ENCODE results near the gene KSR1. TPM values are rescaled to one million over a fixed set of nuclear protein-coding genes. Genes with fewer than 3 reads are reported as not detected.
A peak's percentile ranks its signal among the peaks of the same experiment; 100 is the strongest.

The KSR1 gene
- total RNA-seq, 2 donors from 2014 or later, result 99.9 to 142 TPM

DNA sequence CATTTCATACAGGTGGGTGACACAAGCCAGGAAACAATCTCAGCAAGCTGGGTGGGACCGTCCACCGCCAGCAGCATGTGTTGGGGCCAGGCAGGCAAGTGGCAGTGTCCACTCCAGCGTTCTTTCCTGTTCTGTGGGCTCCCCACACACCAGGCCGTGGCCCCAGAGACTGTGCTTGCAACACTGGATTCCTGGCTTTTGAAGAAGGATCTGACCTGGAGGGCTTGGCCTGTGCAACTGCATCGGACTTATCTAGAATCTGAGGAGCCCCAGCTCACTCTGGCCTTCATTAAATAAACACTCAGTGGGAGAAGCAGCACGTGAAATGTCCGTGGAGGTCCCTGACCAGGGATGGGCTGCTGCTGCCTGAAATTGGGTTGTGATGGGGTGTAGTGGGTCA lies 3.2 kb downstream of the KSR1 start:
- H3K27me3 ChIP-seq, result no peaks in the 10 kb centered on the region
- peaks cover 57% of the 10 kb centered on the region for H3K4me1 ChIP-seq
- H3K27ac ChIP-seq, result peak overlapping the region; percentile 33 to 82 (median 80)
- ATAC-seq, result no peak
- H3K36me3 ChIP-seq (replicated peaks in 1 of 2; ENCODE audit: insufficient read depth in 1 of 2, low read depth in 2 of 2), result no peaks in the 10 kb centered on the region
- no peak for TF ChIP-seq POLR2A (IDR thresholded peaks at IDR 0.05)
- TF ChIP-seq, protein P1, sequence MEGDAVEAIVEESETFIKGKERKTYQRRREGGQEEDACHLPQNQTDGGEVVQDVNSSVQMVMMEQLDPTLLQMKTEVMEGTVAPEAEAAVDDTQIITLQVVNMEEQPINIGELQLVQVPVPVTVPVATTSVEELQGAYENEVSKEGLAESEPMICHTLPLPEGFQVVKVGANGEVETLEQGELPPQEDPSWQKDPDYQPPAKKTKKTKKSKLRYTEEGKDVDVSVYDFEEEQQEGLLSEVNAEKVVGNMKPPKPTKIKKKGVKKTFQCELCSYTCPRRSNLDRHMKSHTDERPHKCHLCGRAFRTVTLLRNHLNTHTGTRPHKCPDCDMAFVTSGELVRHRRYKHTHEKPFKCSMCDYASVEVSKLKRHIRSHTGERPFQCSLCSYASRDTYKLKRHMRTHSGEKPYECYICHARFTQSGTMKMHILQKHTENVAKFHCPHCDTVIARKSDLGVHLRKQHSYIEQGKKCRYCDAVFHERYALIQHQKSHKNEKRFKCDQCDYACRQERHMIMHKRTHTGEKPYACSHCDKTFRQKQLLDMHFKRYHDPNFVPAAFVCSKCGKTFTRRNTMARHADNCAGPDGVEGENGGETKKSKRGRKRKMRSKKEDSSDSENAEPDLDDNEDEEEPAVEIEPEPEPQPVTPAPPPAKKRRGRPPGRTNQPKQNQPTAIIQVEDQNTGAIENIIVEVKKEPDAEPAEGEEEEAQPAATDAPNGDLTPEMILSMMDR (IDR thresholded peaks at IDR 0.05), result no peak
- intact Hi-C loops (cut with DNase I), result no loop called here
- no peaks in the 10 kb centered on the region for H3K9me3 ChIP-seq
- 30 to 39% methylated on average over 6 to 7 of the region's 7 CpGs for WGBS, 2 donors
- no peak overlapping the region for H3K4me3 ChIP-seq
- peak in 1 of 4 donors; percentile 31 for DNase-seq

DNA sequence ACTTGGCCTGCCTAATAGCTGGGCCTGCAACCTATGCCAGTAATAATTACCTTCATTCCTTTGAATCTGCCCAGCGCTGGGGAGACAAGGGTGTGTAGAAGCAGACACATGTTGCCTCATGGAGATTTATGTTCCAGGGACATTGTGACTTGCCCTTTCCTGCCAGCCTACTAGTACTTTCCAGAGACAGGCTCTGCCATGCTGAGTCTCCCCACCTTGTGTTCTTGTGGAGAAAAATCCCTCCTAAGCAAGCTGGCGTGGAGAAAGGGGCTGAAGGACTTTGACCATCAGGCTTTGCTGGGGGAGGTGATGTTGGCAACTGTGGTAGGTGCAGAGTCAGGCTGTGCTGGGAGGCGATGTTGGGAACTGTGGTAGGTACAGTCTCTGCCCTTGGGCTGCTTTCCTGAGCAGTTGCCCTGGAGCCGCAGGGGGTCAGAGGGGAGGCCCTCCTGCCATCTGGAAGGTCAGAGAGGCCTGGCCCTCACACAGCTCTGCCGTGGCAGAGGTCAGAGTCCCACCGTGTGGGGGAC lies 4.0 kb downstream of the KSR1 start:
- no peak overlapping the region for H3K4me3 ChIP-seq
- intact Hi-C loops (cut with DNase I), result no loop called here
- ATAC-seq (no peak), DNase-seq (peak in 3 of 4 donors; percentile 32 to 54 (median 40))
- 25 to 37% methylated on average over 2 to 6 of the region's 6 CpGs for WGBS, 2 donors
- H3K4me1 ChIP-seq, result peaks cover 57% of the 10 kb centered on the region
- H3K9me3 ChIP-seq, result no peaks in the 10 kb centered on the region
- no peaks in the 10 kb centered on the region for H3K27me3 ChIP-seq
- peak in 1 of 3 donors; percentile 9 for TF ChIP-seq POLR2A (IDR thresholded peaks at IDR 0.05)
- TF ChIP-seq, protein P1 (IDR thresholded peaks at IDR 0.05), result no peak
- peak overlapping the region; percentile 33 to 82 (median 80) for H3K27ac ChIP-seq
- no peaks in the 10 kb centered on the region for H3K36me3 ChIP-seq (replicated peaks in 1 of 2; ENCODE audit: insufficient read depth in 1 of 2, low read depth in 2 of 2)

DNA sequence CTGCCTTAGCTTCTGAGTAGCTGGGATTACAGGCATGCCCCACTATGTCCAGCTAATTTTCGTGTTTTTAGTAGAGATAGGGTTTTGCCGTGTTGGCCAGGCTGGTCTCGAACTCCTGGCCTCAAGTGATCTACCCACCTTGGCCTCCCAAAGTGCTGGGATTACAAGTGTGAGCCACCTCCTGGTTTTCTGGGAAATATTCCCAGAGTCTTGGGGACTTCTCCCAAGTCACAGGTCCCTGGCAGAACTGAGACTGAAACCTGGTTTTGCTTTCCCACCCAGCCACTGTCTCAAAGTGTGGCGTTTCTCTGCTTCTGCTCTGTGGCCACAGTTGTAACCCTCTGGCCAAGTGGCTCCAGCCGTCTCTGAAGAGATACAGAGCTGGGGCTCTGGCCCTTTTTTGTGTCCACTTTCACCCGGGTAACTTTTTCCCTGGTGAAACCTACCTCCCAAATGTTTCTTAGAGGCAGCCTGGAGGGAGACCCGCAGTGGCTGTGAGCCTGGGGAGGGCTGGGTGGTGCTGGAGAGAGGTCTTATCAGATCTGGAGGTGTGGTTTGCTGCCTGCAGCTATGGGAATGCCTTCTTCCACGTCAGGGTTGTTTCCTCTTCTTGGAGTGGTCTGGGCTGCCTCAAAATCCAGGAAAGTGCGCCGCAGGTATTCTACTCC lies 5.1 kb downstream of the KSR1 start:
- no peak for ATAC-seq
- DNase-seq, result peak in 1 of 4 donors; percentile 53

DNA sequence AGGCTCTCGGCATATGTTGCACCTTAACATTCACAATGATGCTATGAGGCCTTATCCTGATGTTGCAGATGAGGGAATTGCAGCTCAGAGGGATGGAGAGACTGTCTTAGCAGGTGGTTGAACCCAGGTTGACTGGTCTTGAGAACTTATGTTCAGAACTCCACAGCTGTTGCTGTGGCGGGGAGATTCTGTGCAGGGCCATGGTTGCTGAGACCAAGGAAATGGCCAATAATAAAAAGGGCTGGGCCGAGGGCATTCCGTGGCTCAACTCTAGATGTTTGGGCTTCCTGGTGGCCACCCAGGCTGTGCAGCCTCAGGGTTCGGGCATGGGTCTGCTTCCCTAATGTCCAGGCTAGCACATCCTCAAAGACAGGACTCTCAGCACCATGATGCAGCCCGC lies 5.9 kb downstream of the KSR1 start:
- 78 to 90% methylated on average over 6 of the region's 6 CpGs for WGBS, 2 donors
- no peaks in the 10 kb centered on the region for H3K27me3 ChIP-seq
- DNase-seq (no peak), ATAC-seq (no peak)
- peaks cover 51% of the 10 kb centered on the region for H3K4me1 ChIP-seq
- no peaks in the 10 kb centered on the region for H3K36me3 ChIP-seq (replicated peaks in 1 of 2; ENCODE audit: insufficient read depth in 1 of 2, low read depth in 2 of 2)
- H3K9me3 ChIP-seq, result no peaks in the 10 kb centered on the region
- intact Hi-C loops (cut with DNase I), result no loop called here
- no peak overlapping the region for H3K27ac ChIP-seq
- no peak overlapping the region for H3K4me3 ChIP-seq
- TF ChIP-seq, protein P1 (IDR thresholded peaks at IDR 0.05), result no peak
- no peak for TF ChIP-seq POLR2A (IDR thresholded peaks at IDR 0.05)

More for the DNA sequence above, 5.1 kb downstream of the KSR1 start:
- intact Hi-C loops (cut with DNase I), result no loop called here
- Histone ChIP-seq H3K36me3 (replicated peaks in 1 of 2; ENCODE audit: insufficient read depth in 1 of 2, low read depth in 2 of 2) (no peaks in the 10 kb centered on the region), H3K4me3 (no peak overlapping the region), H3K27ac (peak overlapping the region in 1 of 4 donors; percentile 1), H3K9me3 (no peaks in the 10 kb centered on the region), H3K4me1 (peaks cover 51% of the 10 kb centered on the region), H3K27me3 (no peaks in the 10 kb centered on the region)
- 44 to 58% methylated on average over 7 to 10 of the region's 10 CpGs for WGBS, 2 donors
- no peak for TF ChIP-seq POLR2A (IDR thresholded peaks at IDR 0.05)
- TF ChIP-seq, protein P1 (IDR thresholded peaks at IDR 0.05), result no peak

DNA sequence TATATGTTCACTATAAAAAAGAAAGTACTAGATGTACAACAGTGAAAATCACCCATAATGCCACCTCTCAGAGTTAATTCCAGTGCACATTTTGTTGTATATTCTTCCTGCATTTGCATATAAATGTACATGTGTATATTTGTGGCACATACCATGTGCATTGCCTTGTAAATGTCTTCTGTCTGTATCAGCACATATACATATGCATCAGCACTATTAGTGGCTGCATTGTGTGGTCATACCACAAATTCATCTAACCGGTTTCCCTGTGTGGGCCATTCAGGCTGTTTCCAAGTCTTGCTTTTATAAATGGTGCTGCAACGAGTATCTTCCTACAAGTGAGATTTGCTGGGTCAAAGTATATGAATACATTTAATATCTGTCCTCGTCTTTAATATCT lies 6.5 kb downstream of the KSR1 start:
- 84 to 92% methylated on average over 3 of the region's 3 CpGs for WGBS, 2 donors
- no peaks in the 10 kb centered on the region for H3K36me3 ChIP-seq (replicated peaks in 1 of 2; ENCODE audit: insufficient read depth in 1 of 2, low read depth in 2 of 2)
- no peak for DNase-seq
- H3K27me3 ChIP-seq, result no peaks in the 10 kb centered on the region
- H3K4me3 ChIP-seq, result no peak overlapping the region
- H3K4me1 ChIP-seq, result peaks cover 46% of the 10 kb centered on the region
- TF ChIP-seq, protein P1 (IDR thresholded peaks at IDR 0.05), result no peak
- TF ChIP-seq POLR2A (IDR thresholded peaks at IDR 0.05), result no peak
- H3K9me3 ChIP-seq, result no peaks in the 10 kb centered on the region
- intact Hi-C loops (cut with DNase I), result no loop called here
- no peak overlapping the region for H3K27ac ChIP-seq
- ATAC-seq, result no peak
